Activated CD8-positive, alpha-beta T cell treated with anti-CD3 and anti-CD28 coated beads, Interleukin-2, amount 10 ng/mL, durations not matched to agents 7 days and 5 days (primary cell): Measurements from ENCODE around the gene NELL1. TPM values are rescaled to one million over a fixed set of nuclear protein-coding genes. Genes with fewer than 3 reads are reported as not detected.

ENCODE experiments used
- ATAC-seq: fragments of 150-1000 bp; cut with Tn5 transposase; one replicate; pipeline ENCODE4 v1.10.0; 2021; ENCODE audit warnings: moderate library complexity
- CTCF ChIA-PET: fragments of 350-600 bp; sonication (Branson Sonifier 250); formaldehyde crosslinking; loops from one replicate; lab custom pipeline; 2021; ENCODE audit warnings: antibody characterized with exemption; lab: Charles Lee
- POLR2A ChIA-PET: fragments of 350-600 bp; sonication (Branson Sonifier 250); formaldehyde crosslinking; loops from one replicate; lab custom pipeline; 2021; ENCODE audit warnings: antibody characterized with exemption; lab: Charles Lee
- DNase-seq: peaks from one replicate; pipeline ENCODE4 v3.0.0-alpha.2; 2020
- H3K27ac Mint-ChIP-seq: one replicate; pipeline ENCODE4 v1.8.0; 2021; ENCODE audit warnings: mild to moderate bottlenecking, mixed read lengths
- H3K27me3 Mint-ChIP-seq: one replicate; pipeline ENCODE4 v1.8.0; 2021; ENCODE audit warnings: low read depth, mixed read lengths
- H3K36me3 Mint-ChIP-seq: one replicate; pipeline ENCODE4 v1.8.0; 2021; ENCODE audit warnings: low read depth, mixed read lengths
- H3K4me1 Mint-ChIP-seq: one replicate; pipeline ENCODE4 v1.8.0; 2021; ENCODE audit warnings: low read depth, mixed read lengths
- H3K4me3 Mint-ChIP-seq: one replicate; pipeline ENCODE4 v1.8.0; 2021; ENCODE audit warnings: mild to moderate bottlenecking, mixed read lengths
- H3K9me3 Mint-ChIP-seq: one replicate; pipeline ENCODE4 v1.8.0; 2022; ENCODE audit warnings: mixed read lengths; ENCODE audit not compliant: insufficient read depth
- total RNA-seq, 2 experiments: library from RNA; stranded (reverse); gene quantifications; one replicate each; pipeline ENCODE4 v1.2.3, GENCODE V29; 2021

The NELL1 gene
- total RNA-seq, 2 experiments from 2014 or later = not detected

- Mint-ChIP-seq H3K4me1 (no peaks in the 10 kb centered on the region), H3K4me3 (no peak overlapping the region), H3K36me3 (no peaks in the 10 kb centered on the region), H3K27me3 (no peaks in the 10 kb centered on the region), H3K9me3 (peaks cover 3% of the 10 kb centered on the region), H3K27ac (no peak overlapping the region)
- CTCF ChIA-PET = no interaction called here
- no peak for ATAC-seq
- no peak for DNase-seq
- POLR2A ChIA-PET = no interaction called here
These were observed 721.0 kb downstream of the NELL1 start for GRCh38 chr11:21390430-21390829.

GRCh38 chr11:21396342-21397008 is 727.1 kb downstream of the NELL1 start:
- Mint-ChIP-seq H3K27ac (no peak overlapping the region), H3K9me3 (no peaks in the 10 kb centered on the region), H3K27me3 (no peaks in the 10 kb centered on the region), H3K4me1 (no peaks in the 10 kb centered on the region), H3K4me3 (no peak overlapping the region), H3K36me3 (no peaks in the 10 kb centered on the region)
- CTCF ChIA-PET = no interaction called here
- DNase-seq (no peak), ATAC-seq (no peak)
- POLR2A ChIA-PET = no interaction called here

GRCh38 chr11:21398195-21398594 is 728.8 kb downstream of the NELL1 start:
- DNase-seq (no peak), ATAC-seq (no peak)
- no peak overlapping the region for H3K4me3 Mint-ChIP-seq
- ChIA-PET POLR2A (no interaction called here), CTCF (no interaction called here)
- no peaks in the 10 kb centered on the region for H3K9me3 Mint-ChIP-seq
- H3K27ac Mint-ChIP-seq = no peak overlapping the region
- H3K27me3 Mint-ChIP-seq = no peaks in the 10 kb centered on the region
- no peaks in the 10 kb centered on the region for H3K36me3 Mint-ChIP-seq
- H3K4me1 Mint-ChIP-seq = no peaks in the 10 kb centered on the region

GRCh38 chr11:21401496-21401895 is 732.1 kb downstream of the NELL1 start:
- ATAC-seq = no peak
- no peak for DNase-seq
- Mint-ChIP-seq H3K9me3 (no peaks in the 10 kb centered on the region), H3K27me3 (no peaks in the 10 kb centered on the region), H3K4me1 (no peaks in the 10 kb centered on the region), H3K4me3 (no peak overlapping the region), H3K36me3 (no peaks in the 10 kb centered on the region), H3K27ac (no peak overlapping the region)
- ChIA-PET CTCF (no interaction called here), POLR2A (no interaction called here)

GRCh38 chr11:21402274-21402673 is 732.9 kb downstream of the NELL1 start:
- H3K27me3 Mint-ChIP-seq = no peaks in the 10 kb centered on the region
- no peaks in the 10 kb centered on the region for H3K4me1 Mint-ChIP-seq
- H3K27ac Mint-ChIP-seq = no peak overlapping the region
- H3K36me3 Mint-ChIP-seq = no peaks in the 10 kb centered on the region
- no peak for ATAC-seq
- H3K4me3 Mint-ChIP-seq = no peak overlapping the region
- POLR2A ChIA-PET = no interaction called here
- DNase-seq = no peak
- H3K9me3 Mint-ChIP-seq = no peaks in the 10 kb centered on the region
- CTCF ChIA-PET = no interaction called here

GRCh38 chr11:21403069-21403468 is 733.7 kb downstream of the NELL1 start:
- no peaks in the 10 kb centered on the region for H3K9me3 Mint-ChIP-seq

GRCh38 chr11:21405422-21405821 is 736.0 kb downstream of the NELL1 start:
- CTCF ChIA-PET = no interaction called here
- no peaks in the 10 kb centered on the region for H3K9me3 Mint-ChIP-seq
- no peak overlapping the region for H3K4me3 Mint-ChIP-seq

More at GRCh38 chr11:21403069-21403468, 733.7 kb downstream of the NELL1 start:
- ATAC-seq (no peak), DNase-seq (no peak)
- ChIA-PET CTCF (no interaction called here), POLR2A (interaction anchor here (0.7 kb wide), 1 partner anchor 11 kb away, joined by 3 read pairs; no protein-coding TSS in a partner anchor)
- Mint-ChIP-seq H3K27me3 (no peaks in the 10 kb centered on the region), H3K36me3 (no peaks in the 10 kb centered on the region), H3K4me3 (no peak overlapping the region), H3K27ac (no peak overlapping the region), H3K4me1 (no peaks in the 10 kb centered on the region)

GRCh38 chr11:21410513-21410912 is 741.1 kb downstream of the NELL1 start:
- no peaks in the 10 kb centered on the region for H3K36me3 Mint-ChIP-seq
- H3K9me3 Mint-ChIP-seq = peaks cover 9% of the 10 kb centered on the region
- no peak overlapping the region for H3K27ac Mint-ChIP-seq
- CTCF ChIA-PET = no interaction called here
- H3K4me3 Mint-ChIP-seq = no peak overlapping the region
- no peaks in the 10 kb centered on the region for H3K27me3 Mint-ChIP-seq
- POLR2A ChIA-PET = no interaction called here
- no peak for DNase-seq
- ATAC-seq = no peak
- H3K4me1 Mint-ChIP-seq = no peaks in the 10 kb centered on the region

More at GRCh38 chr11:21405422-21405821, 736.0 kb downstream of the NELL1 start:
- no peaks in the 10 kb centered on the region for H3K4me1 Mint-ChIP-seq
- no peak overlapping the region for H3K27ac Mint-ChIP-seq
- ATAC-seq = no peak
- no peaks in the 10 kb centered on the region for H3K36me3 Mint-ChIP-seq
- no peaks in the 10 kb centered on the region for H3K27me3 Mint-ChIP-seq
- DNase-seq = no peak
- POLR2A ChIA-PET = no interaction called here

GRCh38 chr11:21411104-21411503 is 741.7 kb downstream of the NELL1 start:
- no peak for DNase-seq
- Mint-ChIP-seq H3K36me3 (no peaks in the 10 kb centered on the region), H3K27me3 (no peaks in the 10 kb centered on the region), H3K27ac (no peak overlapping the region), H3K4me3 (no peak overlapping the region), H3K9me3 (peaks cover 9% of the 10 kb centered on the region), H3K4me1 (no peaks in the 10 kb centered on the region)
- CTCF ChIA-PET = no interaction called here
- no peak for ATAC-seq
- POLR2A ChIA-PET = no interaction called here

- H3K27me3 Mint-ChIP-seq = no peaks in the 10 kb centered on the region
- CTCF ChIA-PET = no interaction called here
- no peak overlapping the region for H3K4me3 Mint-ChIP-seq
- DNase-seq = no peak
- no peak for ATAC-seq
- POLR2A ChIA-PET = no interaction called here
- H3K4me1 Mint-ChIP-seq = no peaks in the 10 kb centered on the region
- peaks cover 9% of the 10 kb centered on the region for H3K9me3 Mint-ChIP-seq
- H3K36me3 Mint-ChIP-seq = no peaks in the 10 kb centered on the region
- H3K27ac Mint-ChIP-seq = no peak overlapping the region
These were observed 742.2 kb downstream of the NELL1 start for GRCh38 chr11:21411597-21411996.

- H3K4me1 Mint-ChIP-seq = no peaks in the 10 kb centered on the region
- POLR2A ChIA-PET = no interaction called here
- H3K27ac Mint-ChIP-seq = no peak overlapping the region
- DNase-seq (no peak), ATAC-seq (no peak)
- no peaks in the 10 kb centered on the region for H3K27me3 Mint-ChIP-seq
- H3K4me3 Mint-ChIP-seq = no peak overlapping the region
- H3K9me3 Mint-ChIP-seq = peaks cover 9% of the 10 kb centered on the region
- H3K36me3 Mint-ChIP-seq = no peaks in the 10 kb centered on the region
- CTCF ChIA-PET = no interaction called here
These were observed 743.4 kb downstream of the NELL1 start for GRCh38 chr11:21412652-21413383.

- H3K4me3 Mint-ChIP-seq = no peak overlapping the region
- ATAC-seq (no peak), DNase-seq (no peak)
- POLR2A ChIA-PET = no interaction called here
- no peaks in the 10 kb centered on the region for H3K36me3 Mint-ChIP-seq
- no peaks in the 10 kb centered on the region for H3K4me1 Mint-ChIP-seq
- peaks cover 19% of the 10 kb centered on the region for H3K9me3 Mint-ChIP-seq
- H3K27me3 Mint-ChIP-seq = no peaks in the 10 kb centered on the region
- CTCF ChIA-PET = no interaction called here
- no peak overlapping the region for H3K27ac Mint-ChIP-seq
These were observed 745.6 kb downstream of the NELL1 start for GRCh38 chr11:21414953-21415352.
